HL-60 (cell line): Measurements from ENCODE around the gene LYPD1.

Experiments used
- POLR2AphosphoS5 ChIP-seq: IDR thresholded peaks from 2 replicates; pipeline ENCODE4 v1.6.1; 2012; ENCODE audit warnings: low read depth
- TF ChIP-seq, protein P1 (sequence below): IDR thresholded peaks from one replicate; pipeline ENCODE4 v1.5.1; 2011; ENCODE audit warnings: low read length, control low read depth, inconsistent platforms; ENCODE audit not compliant: insufficient read depth
- TF ChIP-seq, protein P2 (sequence below): IDR thresholded peaks from 2 replicates; pipeline ENCODE4 v1.6.1; 2012; ENCODE audit warnings: low read depth; ENCODE audit not compliant: insufficient replicate concordance

DNA sequence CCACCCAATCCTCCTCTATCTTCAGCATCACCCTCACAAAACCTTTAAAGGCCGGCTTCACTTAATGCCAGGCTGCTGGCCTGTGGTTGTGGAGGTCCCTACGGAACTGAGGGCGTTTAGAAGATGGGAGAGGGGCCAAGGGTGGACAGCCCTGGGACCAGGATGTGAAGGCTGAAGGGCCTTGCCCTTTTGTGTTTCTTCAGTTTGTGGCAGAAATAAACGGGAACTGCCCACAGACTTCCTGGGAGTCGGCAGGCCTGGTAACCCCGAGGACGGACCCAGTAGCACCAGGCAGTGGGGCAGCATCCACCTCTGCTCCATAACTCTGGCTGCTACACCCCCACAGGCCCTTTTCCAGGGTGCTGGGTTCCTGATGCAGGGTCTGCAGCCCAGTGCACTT, 51.3 kb downstream of the LYPD1 start:
- TF ChIP-seq, protein P1, sequence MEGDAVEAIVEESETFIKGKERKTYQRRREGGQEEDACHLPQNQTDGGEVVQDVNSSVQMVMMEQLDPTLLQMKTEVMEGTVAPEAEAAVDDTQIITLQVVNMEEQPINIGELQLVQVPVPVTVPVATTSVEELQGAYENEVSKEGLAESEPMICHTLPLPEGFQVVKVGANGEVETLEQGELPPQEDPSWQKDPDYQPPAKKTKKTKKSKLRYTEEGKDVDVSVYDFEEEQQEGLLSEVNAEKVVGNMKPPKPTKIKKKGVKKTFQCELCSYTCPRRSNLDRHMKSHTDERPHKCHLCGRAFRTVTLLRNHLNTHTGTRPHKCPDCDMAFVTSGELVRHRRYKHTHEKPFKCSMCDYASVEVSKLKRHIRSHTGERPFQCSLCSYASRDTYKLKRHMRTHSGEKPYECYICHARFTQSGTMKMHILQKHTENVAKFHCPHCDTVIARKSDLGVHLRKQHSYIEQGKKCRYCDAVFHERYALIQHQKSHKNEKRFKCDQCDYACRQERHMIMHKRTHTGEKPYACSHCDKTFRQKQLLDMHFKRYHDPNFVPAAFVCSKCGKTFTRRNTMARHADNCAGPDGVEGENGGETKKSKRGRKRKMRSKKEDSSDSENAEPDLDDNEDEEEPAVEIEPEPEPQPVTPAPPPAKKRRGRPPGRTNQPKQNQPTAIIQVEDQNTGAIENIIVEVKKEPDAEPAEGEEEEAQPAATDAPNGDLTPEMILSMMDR, result no peak
- TF ChIP-seq, protein P2, sequence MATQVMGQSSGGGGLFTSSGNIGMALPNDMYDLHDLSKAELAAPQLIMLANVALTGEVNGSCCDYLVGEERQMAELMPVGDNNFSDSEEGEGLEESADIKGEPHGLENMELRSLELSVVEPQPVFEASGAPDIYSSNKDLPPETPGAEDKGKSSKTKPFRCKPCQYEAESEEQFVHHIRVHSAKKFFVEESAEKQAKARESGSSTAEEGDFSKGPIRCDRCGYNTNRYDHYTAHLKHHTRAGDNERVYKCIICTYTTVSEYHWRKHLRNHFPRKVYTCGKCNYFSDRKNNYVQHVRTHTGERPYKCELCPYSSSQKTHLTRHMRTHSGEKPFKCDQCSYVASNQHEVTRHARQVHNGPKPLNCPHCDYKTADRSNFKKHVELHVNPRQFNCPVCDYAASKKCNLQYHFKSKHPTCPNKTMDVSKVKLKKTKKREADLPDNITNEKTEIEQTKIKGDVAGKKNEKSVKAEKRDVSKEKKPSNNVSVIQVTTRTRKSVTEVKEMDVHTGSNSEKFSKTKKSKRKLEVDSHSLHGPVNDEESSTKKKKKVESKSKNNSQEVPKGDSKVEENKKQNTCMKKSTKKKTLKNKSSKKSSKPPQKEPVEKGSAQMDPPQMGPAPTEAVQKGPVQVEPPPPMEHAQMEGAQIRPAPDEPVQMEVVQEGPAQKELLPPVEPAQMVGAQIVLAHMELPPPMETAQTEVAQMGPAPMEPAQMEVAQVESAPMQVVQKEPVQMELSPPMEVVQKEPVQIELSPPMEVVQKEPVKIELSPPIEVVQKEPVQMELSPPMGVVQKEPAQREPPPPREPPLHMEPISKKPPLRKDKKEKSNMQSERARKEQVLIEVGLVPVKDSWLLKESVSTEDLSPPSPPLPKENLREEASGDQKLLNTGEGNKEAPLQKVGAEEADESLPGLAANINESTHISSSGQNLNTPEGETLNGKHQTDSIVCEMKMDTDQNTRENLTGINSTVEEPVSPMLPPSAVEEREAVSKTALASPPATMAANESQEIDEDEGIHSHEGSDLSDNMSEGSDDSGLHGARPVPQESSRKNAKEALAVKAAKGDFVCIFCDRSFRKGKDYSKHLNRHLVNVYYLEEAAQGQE, result no peak
- TF ChIP-seq POLR2AphosphoS5, result no peak
